DND-41 (cell line): ENCODE measurements around the gene CCL27.

Source experiments
- ATAC-seq: fragments of 200-7000 bp; cut with Tn5 transposase; 3 replicates; pipeline ENCODE4 v1.9.1; 2021; ENCODE audit warnings: low read depth; ENCODE audit not compliant: insufficient read depth
- DNase-seq: peaks from one replicate; pipeline ENCODE4 v3.0.0-alpha.2; 2020
- H2AFZ ChIP-seq: 2 replicates; pipeline ENCODE4 v1.6.0; 2012; ENCODE audit warnings: low read depth, low read length
- H3K27ac ChIP-seq: 2 replicates; pipeline ENCODE4 v1.5.1; 2012; ENCODE audit warnings: low read length, inconsistent platforms
- H3K27me3 ChIP-seq: fragments of 200-600 bp; sonication (generic); 2 replicates; pipeline ENCODE4 v1.6.0; 2012; ENCODE audit warnings: low read length, mild to moderate bottlenecking, inconsistent platforms; ENCODE audit not compliant: insufficient read depth, poor library complexity
- H3K36me3 ChIP-seq: 2 replicates; pipeline ENCODE4 v1.5.1; 2012; ENCODE audit warnings: low read length, inconsistent platforms; ENCODE audit not compliant: insufficient read depth
- H3K4me1 ChIP-seq: 2 replicates; pipeline ENCODE4 v1.5.1; 2012; ENCODE audit warnings: mild to moderate bottlenecking, low read length; ENCODE audit not compliant: insufficient read depth
- H3K4me2 ChIP-seq: 2 replicates; pipeline ENCODE4 v1.6.0; 2012; ENCODE audit warnings: mild to moderate bottlenecking, moderate library complexity, low read length, inconsistent platforms; ENCODE audit not compliant: insufficient read depth
- H3K4me3 ChIP-seq, 2 experiments: fragments of 200-600 bp in 1 of 2; shearing (Covaris generic) in 1 of 2; 2 replicates each; pipeline ENCODE4 v1.5.1; 2012 to 2016; ENCODE audit warnings: inconsistent platforms in 2 of 2, low read length in 2 of 2, mild to moderate bottlenecking in 2 of 2, low read depth in 1 of 2, moderate library complexity in 1 of 2
- H3K79me2 ChIP-seq: 2 replicates; pipeline ENCODE4 v1.6.0; 2012; ENCODE audit warnings: low read length, inconsistent platforms; ENCODE audit not compliant: insufficient read depth
- H3K9ac ChIP-seq: 2 replicates; pipeline ENCODE4 v1.6.0; 2012; ENCODE audit warnings: low read depth, mild to moderate bottlenecking, inconsistent platforms, low read length, moderate library complexity
- H3K9me3 ChIP-seq: 2 replicates; pipeline ENCODE4 v1.5.1; 2012; ENCODE audit warnings: low read length, moderate library complexity, mild to moderate bottlenecking, inconsistent platforms; ENCODE audit not compliant: insufficient read depth, severe bottlenecking
- H4K20me1 ChIP-seq: 2 replicates; pipeline ENCODE4 v1.6.0; 2012; ENCODE audit warnings: low read length; ENCODE audit not compliant: insufficient read depth
- CTCF ChIP-seq: IDR thresholded peaks from 2 replicates; pipeline ENCODE4 v1.5.1; 2012; ENCODE audit warnings: borderline replicate concordance, low read length, moderate library complexity, mild to moderate bottlenecking; ENCODE audit not compliant: poor library complexity, severe bottlenecking; ENCODE audit errors: extremely low read depth
- EZH2 ChIP-seq: IDR thresholded peaks from 3 replicates; pipeline ENCODE4 v1.6.1; 2012; ENCODE audit warnings: borderline replicate concordance, low read depth, mild to moderate bottlenecking, moderate library complexity, low read length, inconsistent platforms; ENCODE audit not compliant: severe bottlenecking

CCL27 gene

GRCh38 chr9:34651876-34652601, 10.4 kb downstream of the CCL27 start, which contains the start of gene IL11RA:
IL11RA (plus strand) TSS chr9:34652185; CDS start chr9:34655218, 3,033 bp downstream.
- Histone ChIP-seq H3K9ac (no peak within 1 kb of the TSS), H3K79me2 (peaks cover 11% of the 10 kb centered on the region), H4K20me1 (0 out of 2 replicates have a peak, but pooled peaks cover 2% of the 10 kb centered on the region), H2AFZ (no peak within 1 kb of the TSS), H3K27ac (no peak within 1 kb of the TSS), H3K4me1 (peaks cover 17% of the 10 kb centered on the region), H3K36me3 (peaks cover 28% of the 10 kb centered on the region), H3K9me3 (no peaks in the 10 kb centered on the region), H3K4me2 (no peak within 1 kb of the TSS), H3K27me3 (no peaks in the 10 kb centered on the region), H3K4me3 (no peak within 1 kb of the TSS)
- TF ChIP-seq EZH2 (no peak), CTCF (no peak)
- ATAC-seq (no peak; the same call in 2 of the 3 replicates), DNase-seq (no peak)

GRCh38 chr9:34651321-34651720, 11.1 kb downstream of the CCL27 start:
- H3K4me3 ChIP-seq: no peak overlapping the region
- no peak overlapping the region for H2AFZ ChIP-seq

DNA sequence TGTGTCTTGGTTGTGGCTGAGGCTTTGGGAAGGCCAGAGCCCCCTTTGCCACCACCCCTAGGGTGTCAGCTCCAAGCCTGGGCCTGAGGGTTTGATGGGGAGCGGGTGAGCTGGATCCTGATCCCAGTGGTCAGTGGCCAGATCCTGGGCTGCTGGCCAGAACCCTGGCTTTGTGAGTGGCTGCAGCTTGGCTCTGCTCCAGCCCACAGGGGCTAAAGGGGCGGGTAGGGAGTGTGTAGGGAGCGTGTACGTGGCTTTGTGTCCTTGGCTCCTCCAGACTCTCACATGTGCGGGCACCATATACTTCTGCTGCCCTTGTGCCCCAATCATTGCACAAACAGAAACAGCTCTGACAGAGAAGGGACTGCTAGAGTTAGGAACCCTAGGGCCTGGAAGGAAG, 11.6 kb downstream of the CCL27 start:
- no peak overlapping the region for H3K9ac ChIP-seq
- H3K27ac ChIP-seq: no peak overlapping the region
- H3K4me2 ChIP-seq: no peak overlapping the region
- ATAC-seq: no peak
- H3K4me1 ChIP-seq: peaks cover 26% of the 10 kb centered on the region
- H3K36me3 ChIP-seq: peaks cover 31% of the 10 kb centered on the region
- H2AFZ ChIP-seq: no peak overlapping the region
- H3K79me2 ChIP-seq: peaks cover 16% of the 10 kb centered on the region
- H3K4me3 ChIP-seq: no peak overlapping the region
- no peaks in the 10 kb centered on the region for H3K9me3 ChIP-seq
- 0 out of 2 replicates have a peak, but pooled peaks cover 3% of the 10 kb centered on the region for H4K20me1 ChIP-seq
- H3K27me3 ChIP-seq: no peaks in the 10 kb centered on the region
- DNase-seq: no peak
- TF ChIP-seq EZH2: no peak

More at GRCh38 chr9:34651321-34651720, 11.1 kb downstream of the CCL27 start:
- Histone ChIP-seq H3K4me2 (no peak overlapping the region), H3K27ac (no peak overlapping the region), H4K20me1 (0 out of 2 replicates have a peak, but pooled peaks cover 3% of the 10 kb centered on the region), H3K79me2 (peaks cover 16% of the 10 kb centered on the region), H3K9me3 (no peaks in the 10 kb centered on the region), H3K27me3 (no peaks in the 10 kb centered on the region), H3K9ac (no peak overlapping the region), H3K4me1 (peaks cover 21% of the 10 kb centered on the region), H3K36me3 (peaks cover 31% of the 10 kb centered on the region)
- no peak for DNase-seq
- ATAC-seq: no peak
- TF ChIP-seq CTCF (no peak), EZH2 (no peak)

- no peak for ATAC-seq
- Histone ChIP-seq H2AFZ (no peak overlapping the region), H3K36me3 (peaks cover 31% of the 10 kb centered on the region), H3K79me2 (peaks cover 16% of the 10 kb centered on the region), H3K27ac (no peak overlapping the region), H3K4me3 (no peak overlapping the region), H3K9ac (no peak overlapping the region), H3K9me3 (no peaks in the 10 kb centered on the region), H3K4me1 (peaks cover 26% of the 10 kb centered on the region), H3K4me2 (no peak overlapping the region), H3K27me3 (no peaks in the 10 kb centered on the region), H4K20me1 (0 out of 2 replicates have a peak, but pooled peaks cover 3% of the 10 kb centered on the region)
- DNase-seq: no peak
- no peak for TF ChIP-seq EZH2
- TF ChIP-seq CTCF: no peak
Measured at GRCh38 chr9:34648673-34649072, 13.8 kb downstream of the CCL27 start.
